ENCODE measurements around the gene IFNL4. TPM values are rescaled to one million over a fixed set of nuclear protein-coding genes. Genes with fewer than 3 reads are reported as not detected.

IFNL4 gene
- total RNA-seq, 1 experiment from 2014 or later, result not detected

DNA sequence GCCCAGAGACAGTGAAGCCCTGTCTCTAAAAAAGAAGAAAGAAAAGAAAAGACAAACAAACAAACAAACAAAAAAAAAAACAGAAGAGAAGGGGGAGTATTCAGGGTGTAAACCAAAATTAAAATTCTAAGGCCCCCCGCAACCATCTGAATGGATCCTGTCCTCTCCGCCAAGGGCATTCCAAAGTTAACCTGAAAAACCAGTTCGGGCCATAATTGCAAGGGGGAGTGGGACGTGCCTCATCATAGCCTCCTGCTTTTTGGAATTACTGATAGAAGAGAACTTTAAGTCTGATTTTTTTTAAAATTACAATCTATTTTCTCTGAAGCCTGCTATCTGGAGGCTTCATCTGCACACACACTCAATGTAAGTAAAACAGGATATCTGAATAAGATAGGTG lies 13.8 kb upstream of the IFNL4 start:
- Mint-ChIP-seq H3K9me3 (peaks cover 4 to 9% of the 10 kb centered on the region in 2 experiments; a peak in 3 of 5 replicates), H3K36me3 (ENCODE audit: insufficient read depth in 1 of 3, low read depth in 3 of 3) (no peaks in the 10 kb centered on the region; a peak in 2 of 7 replicates), H3K27ac (no peak overlapping the region), H3K4me1 (peaks cover 5 to 16% of the 10 kb centered on the region in 2 experiments), H3K4me3 (no peak overlapping the region; a peak in 1 of 5 replicates), H3K27me3 (ENCODE audit: low read depth) (peaks cover 79% of the 10 kb centered on the region)
- no peak overlapping the region for H3K18ac ChIP-seq (ENCODE audit: insufficient read length, low read depth, low read length)
- H3K56ac ChIP-seq (ENCODE audit: insufficient read length, low read depth, low read length), result no peak overlapping the region
- no peak overlapping the region for H3K4me2 ChIP-seq (ENCODE audit: insufficient read depth, insufficient read length, low read length)
- no peak overlapping the region for H4K91ac ChIP-seq (ENCODE audit: insufficient read length, low read depth, low read length)
- no peaks in the 10 kb centered on the region for H4K20me1 ChIP-seq (ENCODE audit: control insufficient read depth, insufficient read depth, insufficient read length)
- no peak overlapping the region for H2AFZ ChIP-seq (ENCODE audit: low read length)
- peaks cover 5% of the 10 kb centered on the region for H3K23me2 ChIP-seq (ENCODE audit: insufficient read length, low read depth, low read length, poor library complexity, severe bottlenecking)
- no peaks in the 10 kb centered on the region for H3K4me1 ChIP-seq (ENCODE audit: insufficient read depth, low read length)
- no peak overlapping the region for H3K27ac ChIP-seq (ENCODE audit: insufficient read length, low read depth, low read length)
- no peak for DNase-seq
- H2AK5ac ChIP-seq (ENCODE audit: insufficient read length, low read length), result no peak overlapping the region
- no peak overlapping the region for H3K9ac ChIP-seq (ENCODE audit: extremely low read depth, insufficient read length, low read length)
- H2BK12ac ChIP-seq (ENCODE audit: insufficient read length, low read depth, low read length), result no peak overlapping the region
- no peak overlapping the region for H3K14ac ChIP-seq (ENCODE audit: insufficient read depth, low read length)
- no peak overlapping the region for H3T11ph ChIP-seq (ENCODE audit: low read length)
- no peak overlapping the region for H3K23ac ChIP-seq (ENCODE audit: insufficient read length, low read depth, low read length)
- H2BK15ac ChIP-seq (ENCODE audit: low read depth, low read length), result no peak overlapping the region
- H4K5ac ChIP-seq (ENCODE audit: insufficient read length, low read depth, low read length), result no peak overlapping the region
- no peak overlapping the region for H3K4ac ChIP-seq (ENCODE audit: low read depth, low read length)
- H2BK120ac ChIP-seq (ENCODE audit: low read depth, low read length, poor library complexity, severe bottlenecking), result no peak overlapping the region
- TF ChIP-seq, protein P1, sequence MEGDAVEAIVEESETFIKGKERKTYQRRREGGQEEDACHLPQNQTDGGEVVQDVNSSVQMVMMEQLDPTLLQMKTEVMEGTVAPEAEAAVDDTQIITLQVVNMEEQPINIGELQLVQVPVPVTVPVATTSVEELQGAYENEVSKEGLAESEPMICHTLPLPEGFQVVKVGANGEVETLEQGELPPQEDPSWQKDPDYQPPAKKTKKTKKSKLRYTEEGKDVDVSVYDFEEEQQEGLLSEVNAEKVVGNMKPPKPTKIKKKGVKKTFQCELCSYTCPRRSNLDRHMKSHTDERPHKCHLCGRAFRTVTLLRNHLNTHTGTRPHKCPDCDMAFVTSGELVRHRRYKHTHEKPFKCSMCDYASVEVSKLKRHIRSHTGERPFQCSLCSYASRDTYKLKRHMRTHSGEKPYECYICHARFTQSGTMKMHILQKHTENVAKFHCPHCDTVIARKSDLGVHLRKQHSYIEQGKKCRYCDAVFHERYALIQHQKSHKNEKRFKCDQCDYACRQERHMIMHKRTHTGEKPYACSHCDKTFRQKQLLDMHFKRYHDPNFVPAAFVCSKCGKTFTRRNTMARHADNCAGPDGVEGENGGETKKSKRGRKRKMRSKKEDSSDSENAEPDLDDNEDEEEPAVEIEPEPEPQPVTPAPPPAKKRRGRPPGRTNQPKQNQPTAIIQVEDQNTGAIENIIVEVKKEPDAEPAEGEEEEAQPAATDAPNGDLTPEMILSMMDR (conservative IDR thresholded peaks at IDR 0.05), result no peak
- no peak overlapping the region for H4K8ac ChIP-seq (replicated peaks; ENCODE audit: insufficient read length, low read depth, low read length)
- no CpG with 5 or more reads among the region's 4 CpGs for WGBS (ENCODE audit: extremely low coverage, insufficient read length, low lambda C conversion rate)
- no peaks in the 10 kb centered on the region for H3K9me3 ChIP-seq (ENCODE audit: control insufficient read depth, low read depth, low read length)
- H3K79me2 ChIP-seq (ENCODE audit: insufficient read depth, low read length), result no peaks in the 10 kb centered on the region
- H2BK20ac ChIP-seq (ENCODE audit: low read depth, low read length, poor library complexity, severe bottlenecking), result no peak overlapping the region
- H3K79me1 ChIP-seq (ENCODE audit: insufficient read depth, low read depth, low read length, poor library complexity, severe bottlenecking), result no peaks in the 10 kb centered on the region
- peaks cover 36% of the 10 kb centered on the region for H3K27me3 ChIP-seq (ENCODE audit: insufficient read depth, low read length)
- no peak overlapping the region for H2BK5ac ChIP-seq (ENCODE audit: insufficient read length, low read length)
